ENCODE measurements around the gene ACAN.

GRCh38 chr15:88830016-88830415 lies 26.8 kb downstream of the ACAN start:
- TF ChIP-seq POLR2A (IDR thresholded peaks at IDR 0.05) = no peak
- TF ChIP-seq, protein P1, sequence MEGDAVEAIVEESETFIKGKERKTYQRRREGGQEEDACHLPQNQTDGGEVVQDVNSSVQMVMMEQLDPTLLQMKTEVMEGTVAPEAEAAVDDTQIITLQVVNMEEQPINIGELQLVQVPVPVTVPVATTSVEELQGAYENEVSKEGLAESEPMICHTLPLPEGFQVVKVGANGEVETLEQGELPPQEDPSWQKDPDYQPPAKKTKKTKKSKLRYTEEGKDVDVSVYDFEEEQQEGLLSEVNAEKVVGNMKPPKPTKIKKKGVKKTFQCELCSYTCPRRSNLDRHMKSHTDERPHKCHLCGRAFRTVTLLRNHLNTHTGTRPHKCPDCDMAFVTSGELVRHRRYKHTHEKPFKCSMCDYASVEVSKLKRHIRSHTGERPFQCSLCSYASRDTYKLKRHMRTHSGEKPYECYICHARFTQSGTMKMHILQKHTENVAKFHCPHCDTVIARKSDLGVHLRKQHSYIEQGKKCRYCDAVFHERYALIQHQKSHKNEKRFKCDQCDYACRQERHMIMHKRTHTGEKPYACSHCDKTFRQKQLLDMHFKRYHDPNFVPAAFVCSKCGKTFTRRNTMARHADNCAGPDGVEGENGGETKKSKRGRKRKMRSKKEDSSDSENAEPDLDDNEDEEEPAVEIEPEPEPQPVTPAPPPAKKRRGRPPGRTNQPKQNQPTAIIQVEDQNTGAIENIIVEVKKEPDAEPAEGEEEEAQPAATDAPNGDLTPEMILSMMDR (IDR thresholded peaks at IDR 0.05) = no peak

Measured in uterus (tissue), 2 donors.